PC-9 (cell line): ENCODE results near the gene TRIM27.
"Not testable (repeated sequence)": the region's sequence is repeated elsewhere in the genome, so short reads cannot be mapped to it uniquely, and the experiment has no call there.

Source experiments
- EZH2 ChIP-seq: fragments of 200-600 bp; sonication (generic); IDR thresholded peaks from 2 replicates; pipeline ENCODE4 v1.8.0; 2017; ENCODE audit warnings: antibody characterized with exemption, low read depth
- TF ChIP-seq, protein P1 (sequence below): fragments of 200-600 bp; sonication (generic); conservative IDR thresholded peaks from 2 replicates; pipeline ENCODE4 v1.6.1; 2017; ENCODE audit warnings: mixed run types, antibody characterized with exemption, mild to moderate bottlenecking, moderate library complexity

DNA sequence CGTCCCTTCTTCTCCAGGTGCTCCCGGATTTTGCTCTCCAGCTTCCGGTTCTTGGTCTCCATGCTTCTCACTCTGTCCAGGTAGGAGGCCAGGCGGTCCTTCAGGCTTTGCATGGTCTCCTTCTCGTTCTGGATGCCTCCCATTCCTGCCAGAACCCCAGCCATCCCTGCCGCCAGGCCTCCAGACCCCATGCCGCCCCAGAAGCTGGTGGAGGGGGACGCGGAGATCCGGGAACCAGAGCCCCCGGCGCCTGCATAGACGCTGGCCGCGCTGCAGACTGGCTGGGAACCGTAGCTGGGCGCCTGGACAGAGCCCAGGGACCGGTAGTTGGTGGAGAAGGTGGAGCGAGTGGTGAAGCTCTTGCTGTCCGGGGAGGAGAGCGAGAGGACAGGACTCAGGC is 46.3 kb upstream of the TRIM27 start:
- TF ChIP-seq, protein P1, sequence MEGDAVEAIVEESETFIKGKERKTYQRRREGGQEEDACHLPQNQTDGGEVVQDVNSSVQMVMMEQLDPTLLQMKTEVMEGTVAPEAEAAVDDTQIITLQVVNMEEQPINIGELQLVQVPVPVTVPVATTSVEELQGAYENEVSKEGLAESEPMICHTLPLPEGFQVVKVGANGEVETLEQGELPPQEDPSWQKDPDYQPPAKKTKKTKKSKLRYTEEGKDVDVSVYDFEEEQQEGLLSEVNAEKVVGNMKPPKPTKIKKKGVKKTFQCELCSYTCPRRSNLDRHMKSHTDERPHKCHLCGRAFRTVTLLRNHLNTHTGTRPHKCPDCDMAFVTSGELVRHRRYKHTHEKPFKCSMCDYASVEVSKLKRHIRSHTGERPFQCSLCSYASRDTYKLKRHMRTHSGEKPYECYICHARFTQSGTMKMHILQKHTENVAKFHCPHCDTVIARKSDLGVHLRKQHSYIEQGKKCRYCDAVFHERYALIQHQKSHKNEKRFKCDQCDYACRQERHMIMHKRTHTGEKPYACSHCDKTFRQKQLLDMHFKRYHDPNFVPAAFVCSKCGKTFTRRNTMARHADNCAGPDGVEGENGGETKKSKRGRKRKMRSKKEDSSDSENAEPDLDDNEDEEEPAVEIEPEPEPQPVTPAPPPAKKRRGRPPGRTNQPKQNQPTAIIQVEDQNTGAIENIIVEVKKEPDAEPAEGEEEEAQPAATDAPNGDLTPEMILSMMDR: not testable (repeated sequence)
- TF ChIP-seq EZH2: not testable (repeated sequence)
